BJ (cell line): Measurements from ENCODE around the gene CCDC63. TPM values are rescaled to one million over a fixed set of nuclear protein-coding genes. Genes with fewer than 3 reads are reported as not detected.

Experiments used
- CTCF ChIA-PET: fragments of 350-600 bp; formaldehyde crosslinking; extraction: SDS; loops from one replicate; lab custom pipeline; 2021; ENCODE audit warnings: antibody characterized with exemption, inconsistent platforms; lab: Yijun Ruan, JAX
- POLR2A ChIA-PET: fragments of 300-600 bp; sonication (Branson Sonifier 250); formaldehyde crosslinking; extraction: SDS; loops from one replicate; lab custom pipeline; 2021; ENCODE audit warnings: antibody characterized with exemption; lab: Charles Lee
- DNase-seq: peaks from one replicate; pipeline ENCODE4 v3.0.0-alpha.2; 2011; ENCODE audit warnings: low read depth
- H3K27me3 ChIP-seq: 2 replicates; pipeline ENCODE4 v1.6.0; 2011; ENCODE audit warnings: low read length; ENCODE audit not compliant: control insufficient read depth, insufficient read depth
- H3K36me3 ChIP-seq: 2 replicates; pipeline ENCODE4 v1.5.1; 2011; ENCODE audit warnings: low read length; ENCODE audit not compliant: control insufficient read depth, insufficient read depth
- H3K4me3 ChIP-seq: 2 replicates; pipeline ENCODE4 v1.5.1; 2011; ENCODE audit warnings: low read depth, mild to moderate bottlenecking, control low read depth, low read length
- polyA plus RNA-seq: library from polyadenylated mRNA; depleted of rRNA; stranded (reverse); fragments of >200 nt; gene quantifications from 2 replicates; pipeline ENCODE4 v1.2.3, GENCODE V29; 2011
- TF ChIP-seq, protein P1 (sequence below): IDR thresholded peaks from 2 replicates; pipeline ENCODE4 v1.5.1; 2011; ENCODE audit warnings: low read depth, mild to moderate bottlenecking, control low read depth, inconsistent platforms, low read length, moderate library complexity; ENCODE audit not compliant: insufficient read depth

The CCDC63 gene
- polyA plus RNA-seq, 1 experiment, result not detected

GRCh38 chr12:110862329-110862728, 15.5 kb downstream of the CCDC63 start:
- Histone ChIP-seq H3K36me3 (no peaks in the 10 kb centered on the region), H3K4me3 (no peak overlapping the region), H3K27me3 (peaks cover 2% of the 10 kb centered on the region)
- ChIA-PET POLR2A (no interaction called here), CTCF (no interaction called here)
- TF ChIP-seq, protein P1, sequence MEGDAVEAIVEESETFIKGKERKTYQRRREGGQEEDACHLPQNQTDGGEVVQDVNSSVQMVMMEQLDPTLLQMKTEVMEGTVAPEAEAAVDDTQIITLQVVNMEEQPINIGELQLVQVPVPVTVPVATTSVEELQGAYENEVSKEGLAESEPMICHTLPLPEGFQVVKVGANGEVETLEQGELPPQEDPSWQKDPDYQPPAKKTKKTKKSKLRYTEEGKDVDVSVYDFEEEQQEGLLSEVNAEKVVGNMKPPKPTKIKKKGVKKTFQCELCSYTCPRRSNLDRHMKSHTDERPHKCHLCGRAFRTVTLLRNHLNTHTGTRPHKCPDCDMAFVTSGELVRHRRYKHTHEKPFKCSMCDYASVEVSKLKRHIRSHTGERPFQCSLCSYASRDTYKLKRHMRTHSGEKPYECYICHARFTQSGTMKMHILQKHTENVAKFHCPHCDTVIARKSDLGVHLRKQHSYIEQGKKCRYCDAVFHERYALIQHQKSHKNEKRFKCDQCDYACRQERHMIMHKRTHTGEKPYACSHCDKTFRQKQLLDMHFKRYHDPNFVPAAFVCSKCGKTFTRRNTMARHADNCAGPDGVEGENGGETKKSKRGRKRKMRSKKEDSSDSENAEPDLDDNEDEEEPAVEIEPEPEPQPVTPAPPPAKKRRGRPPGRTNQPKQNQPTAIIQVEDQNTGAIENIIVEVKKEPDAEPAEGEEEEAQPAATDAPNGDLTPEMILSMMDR, result no peak
- no peak for DNase-seq

GRCh38 chr12:110863161-110863560, 16.4 kb downstream of the CCDC63 start:
- TF ChIP-seq, protein P1, result no peak
- no peaks in the 10 kb centered on the region for H3K36me3 ChIP-seq
- peaks cover 2% of the 10 kb centered on the region for H3K27me3 ChIP-seq
- H3K4me3 ChIP-seq, result no peak overlapping the region
- ChIA-PET POLR2A (no interaction called here), CTCF (no interaction called here)
- no peak for DNase-seq

- POLR2A ChIA-PET, result no interaction called here
- TF ChIP-seq, protein P1, result no peak
- H3K27me3 ChIP-seq, result no peaks in the 10 kb centered on the region; the same call in 1 of the 2 replicates
- no peak for DNase-seq
- CTCF ChIA-PET, result interaction anchor here (2.4 kb wide), 1 partner anchor 23 kb away, joined by 10 read pairs; no protein-coding TSS in a partner anchor
- no peaks in the 10 kb centered on the region for H3K36me3 ChIP-seq
- no peak overlapping the region for H3K4me3 ChIP-seq
Measured at GRCh38 chr12:110865521-110865920, 18.7 kb downstream of the CCDC63 start.

DNA sequence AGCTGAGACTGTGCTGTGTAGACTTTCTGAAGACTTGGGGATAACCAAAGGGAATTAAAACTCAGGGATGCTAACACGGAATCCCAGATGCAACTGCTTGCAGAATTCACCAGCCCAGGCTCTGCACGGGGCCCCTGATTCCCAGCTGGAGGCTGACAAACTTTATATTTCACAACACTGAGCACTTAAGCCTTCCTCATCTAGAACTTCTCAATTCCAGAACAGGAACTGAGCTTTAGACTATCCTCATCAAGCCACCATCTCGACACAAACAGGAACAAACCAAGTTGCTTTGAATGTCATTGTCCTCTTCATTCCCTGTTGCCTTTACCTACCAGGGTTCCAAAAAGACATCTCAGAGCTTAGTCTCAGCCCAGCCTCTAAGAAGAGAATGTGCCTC, 22.2 kb downstream of the CCDC63 start:
- POLR2A ChIA-PET, result no interaction called here
- no peaks in the 10 kb centered on the region for H3K27me3 ChIP-seq
- TF ChIP-seq, protein P1, result no peak
- no peaks in the 10 kb centered on the region for H3K36me3 ChIP-seq
- DNase-seq, result no peak
- CTCF ChIA-PET, result no interaction called here
- no peak overlapping the region for H3K4me3 ChIP-seq

- DNase-seq, result no peak
- no peaks in the 10 kb centered on the region for H3K27me3 ChIP-seq
- TF ChIP-seq, protein P1, result no peak
- no peaks in the 10 kb centered on the region for H3K36me3 ChIP-seq
- H3K4me3 ChIP-seq, result no peak overlapping the region
- POLR2A ChIA-PET, result no interaction called here
- CTCF ChIA-PET, result no interaction called here
Measured at GRCh38 chr12:110869803-110870202, 23.0 kb downstream of the CCDC63 start.
